ENCODE results near the gene TMA7B.

TMA7B gene

GRCh38 chr22:39980596-39980995 is 20.4 kb downstream of the TMA7B start:
- TF ChIP-seq CTCF (IDR thresholded peaks at IDR 0.05; ENCODE audit: low read depth, low read length, missing control alignments): no peak
- no peak overlapping the region for H3K4me3 ChIP-seq (ENCODE audit: low read depth, low read length)
- DNase-seq (ENCODE audit: low read depth): no peak

GRCh38 chr22:39983346-39983745 is 23.1 kb downstream of the TMA7B start:
- no peak for TF ChIP-seq CTCF (IDR thresholded peaks at IDR 0.05; ENCODE audit: low read depth, low read length, missing control alignments)
- no peak for DNase-seq (ENCODE audit: low read depth)
- H3K4me3 ChIP-seq (ENCODE audit: low read depth, low read length): no peak overlapping the region

GRCh38 chr22:39984006-39984405 is 23.8 kb downstream of the TMA7B start:
- no peak overlapping the region for H3K4me3 ChIP-seq (ENCODE audit: low read depth, low read length)
- no peak for TF ChIP-seq CTCF (IDR thresholded peaks at IDR 0.05; ENCODE audit: low read depth, low read length, missing control alignments)
- no peak for DNase-seq (ENCODE audit: low read depth)

GRCh38 chr22:39984746-39985145 is 24.5 kb downstream of the TMA7B start:
- no peak overlapping the region for H3K4me3 ChIP-seq (ENCODE audit: low read depth, low read length)
- no peak for DNase-seq (ENCODE audit: low read depth)
- TF ChIP-seq CTCF (IDR thresholded peaks at IDR 0.05; ENCODE audit: low read depth, low read length, missing control alignments): no peak

GRCh38 chr22:39985383-39986035 is 25.3 kb downstream of the TMA7B start:
- no peak for TF ChIP-seq CTCF (IDR thresholded peaks at IDR 0.05; ENCODE audit: low read depth, low read length, missing control alignments)
- DNase-seq (ENCODE audit: low read depth): no peak

GRCh38 chr22:39988386-39989114 is 28.4 kb downstream of the TMA7B start:
- no peak for TF ChIP-seq CTCF (IDR thresholded peaks at IDR 0.05; ENCODE audit: low read depth, low read length, missing control alignments)
- no peak overlapping the region for H3K4me3 ChIP-seq (ENCODE audit: low read depth, low read length)
- DNase-seq (ENCODE audit: low read depth): no peak

More at GRCh38 chr22:39985383-39986035, 25.3 kb downstream of the TMA7B start:
- no peak overlapping the region for H3K4me3 ChIP-seq (ENCODE audit: low read depth, low read length)
